BJ (cell line): ENCODE measurements around the gene RFESD. TPM values are rescaled to one million over a fixed set of nuclear protein-coding genes. Genes with fewer than 3 reads are reported as not detected.

Experiments
- CTCF ChIA-PET: fragments of 350-600 bp; formaldehyde crosslinking; extraction: SDS; loops from one replicate; lab custom pipeline; 2021; ENCODE audit warnings: antibody characterized with exemption, inconsistent platforms; lab: Yijun Ruan, JAX
- POLR2A ChIA-PET: fragments of 300-600 bp; sonication (Branson Sonifier 250); formaldehyde crosslinking; extraction: SDS; loops from one replicate; lab custom pipeline; 2021; ENCODE audit warnings: antibody characterized with exemption; lab: Charles Lee
- DNase-seq: peaks from one replicate; pipeline ENCODE4 v3.0.0-alpha.2; 2011; ENCODE audit warnings: low read depth
- H3K27me3 ChIP-seq: 2 replicates; pipeline ENCODE4 v1.6.0; 2011; ENCODE audit warnings: low read length; ENCODE audit not compliant: control insufficient read depth, insufficient read depth
- H3K36me3 ChIP-seq: 2 replicates; pipeline ENCODE4 v1.5.1; 2011; ENCODE audit warnings: low read length; ENCODE audit not compliant: control insufficient read depth, insufficient read depth
- H3K4me3 ChIP-seq: 2 replicates; pipeline ENCODE4 v1.5.1; 2011; ENCODE audit warnings: low read depth, mild to moderate bottlenecking, control low read depth, low read length
- CTCF ChIP-seq: IDR thresholded peaks from 2 replicates; pipeline ENCODE4 v1.5.1; 2011; ENCODE audit warnings: low read depth, mild to moderate bottlenecking, control low read depth, inconsistent platforms, low read length, moderate library complexity; ENCODE audit not compliant: insufficient read depth
- polyA plus RNA-seq: library from polyadenylated mRNA; depleted of rRNA; stranded (reverse); fragments of >200 nt; gene quantifications from 2 replicates; pipeline ENCODE4 v1.2.3, GENCODE V29; 2011

RFESD gene
- polyA plus RNA-seq, 1 experiment: 1.1 TPM

GRCh38 chr5:95686651-95687050 lies 40.1 kb downstream of the RFESD start:
- H3K4me3 ChIP-seq: no peak overlapping the region
- TF ChIP-seq CTCF: no peak
- peak; percentile 7 for DNase-seq
- CTCF ChIA-PET: no interaction called here
- POLR2A ChIA-PET: no interaction called here
- no peaks in the 10 kb centered on the region for H3K27me3 ChIP-seq
- H3K36me3 ChIP-seq: no peaks in the 10 kb centered on the region

GRCh38 chr5:95689680-95690079 lies 43.1 kb downstream of the RFESD start:
- Histone ChIP-seq H3K27me3 (no peaks in the 10 kb centered on the region), H3K36me3 (no peaks in the 10 kb centered on the region), H3K4me3 (no peak overlapping the region)
- ChIA-PET POLR2A (no interaction called here), CTCF (no interaction called here)
- no peak for TF ChIP-seq CTCF
- no peak for DNase-seq

GRCh38 chr5:95690333-95690732 lies 43.8 kb downstream of the RFESD start:
- no peaks in the 10 kb centered on the region for H3K36me3 ChIP-seq
- H3K4me3 ChIP-seq: no peak overlapping the region
- DNase-seq: no peak
- ChIA-PET CTCF (interaction anchor here (0.8 kb wide), 1 partner anchor 36 kb away, joined by 3 read pairs; no protein-coding TSS in a partner anchor), POLR2A (no interaction called here)
- TF ChIP-seq CTCF: no peak
- H3K27me3 ChIP-seq: no peaks in the 10 kb centered on the region

GRCh38 chr5:95697781-95698681 lies 51.5 kb downstream of the RFESD start:
- no peak overlapping the region for H3K4me3 ChIP-seq
- CTCF ChIA-PET: interaction anchor here (0.6 kb wide), 1 partner anchor 15 kb away, joined by 3 read pairs; the partner anchor contains the start of gene SPATA9
- TF ChIP-seq CTCF: no peak
- no peaks in the 10 kb centered on the region for H3K27me3 ChIP-seq
- POLR2A ChIA-PET: interaction anchor here (0.6 to 0.7 kb wide), 2 partner anchors 23 to 474 kb away, joined by 3 to 6 read pairs; no protein-coding TSS in a partner anchor
- no peak for DNase-seq
- H3K36me3 ChIP-seq: no peaks in the 10 kb centered on the region

- no peak for TF ChIP-seq CTCF
- no peaks in the 10 kb centered on the region for H3K36me3 ChIP-seq
- no peak for DNase-seq
- H3K4me3 ChIP-seq: no peak overlapping the region
- POLR2A ChIA-PET: interaction anchor here (0.6 kb wide), 1 partner anchor 85 kb away, joined by 3 read pairs; no protein-coding TSS in a partner anchor
- no peaks in the 10 kb centered on the region for H3K27me3 ChIP-seq
- CTCF ChIA-PET: no interaction called here
Observed at GRCh38 chr5:95699337-95699736, 52.8 kb downstream of the RFESD start.
